HG03095 (cell line): ENCODE measurements around the gene SCYGR3.
"Not testable (repeated sequence)": the region's sequence is repeated elsewhere in the genome, so short reads cannot be mapped to it uniquely, and the experiment has no call there.

Source experiments
- ATAC-seq: cut with Tn5 transposase; IDR thresholded peaks from one replicate; pipeline ENCODE4 v1.9.1; 2021; ENCODE audit warnings: moderate library complexity; ENCODE audit not compliant: unreplicated experiment

The SCYGR3 gene

GRCh38 chr2:227614246-227614645 lies 394 bp downstream of the SCYGR3 start:
- ATAC-seq: no peak

- ATAC-seq: no peak
These were observed 1.4 kb downstream of the SCYGR3 start for GRCh38 chr2:227613272-227613660.

- ATAC-seq: no peak
These were observed 1.9 kb downstream of the SCYGR3 start for GRCh38 chr2:227612546-227613271.

GRCh38 chr2:227610123-227610522 lies 4.5 kb downstream of the SCYGR3 start:
- no peak for ATAC-seq

GRCh38 chr2:227608561-227609338 lies 5.9 kb downstream of the SCYGR3 start:
- ATAC-seq: no peak

- no peak for ATAC-seq
These were observed 6.7 kb downstream of the SCYGR3 start for GRCh38 chr2:227607941-227608340.

- no peak for ATAC-seq
These were observed 8.2 kb downstream of the SCYGR3 start for GRCh38 chr2:227606476-227606875.

- ATAC-seq: no peak
These were observed 12.3 kb downstream of the SCYGR3 start for GRCh38 chr2:227602358-227602757.

- not testable (repeated sequence) for ATAC-seq
These were observed 15.7 kb downstream of the SCYGR3 start, which contains the start of gene SCYGR2 for GRCh38 chr2:227598835-227599503. Gene SCYGR2, plus strand, starts transcription at chr2:227598893. Its CDS starts 0 bp downstream, at chr2:227598893.

GRCh38 chr2:227597998-227598397 lies 16.6 kb downstream of the SCYGR3 start:
- ATAC-seq: no peak

- no peak for ATAC-seq
These were observed 17.6 kb downstream of the SCYGR3 start for GRCh38 chr2:227597036-227597435.

GRCh38 chr2:227595797-227596196 lies 18.8 kb downstream of the SCYGR3 start:
- ATAC-seq: no peak

- ATAC-seq: no peak
These were observed 21.8 kb downstream of the SCYGR3 start for GRCh38 chr2:227592694-227593387.

GRCh38 chr2:227582369-227582768 lies 32.3 kb downstream of the SCYGR3 start:
- ATAC-seq: no peak

GRCh38 chr2:227579791-227580190 lies 34.8 kb downstream of the SCYGR3 start:
- no peak for ATAC-seq

GRCh38 chr2:227578642-227579041 lies 36.0 kb downstream of the SCYGR3 start:
- no peak for ATAC-seq

GRCh38 chr2:227577555-227577954 lies 37.1 kb downstream of the SCYGR3 start:
- ATAC-seq: no peak

GRCh38 chr2:227576812-227577211 lies 37.8 kb downstream of the SCYGR3 start:
- no peak for ATAC-seq

GRCh38 chr2:227576110-227576509 lies 38.5 kb downstream of the SCYGR3 start:
- ATAC-seq: no peak

GRCh38 chr2:227570615-227571014 lies 44.0 kb downstream of the SCYGR3 start:
- no peak for ATAC-seq

- no peak for ATAC-seq
These were observed 45.8 kb downstream of the SCYGR3 start for GRCh38 chr2:227568852-227569169.
